LHCN-M2 (cell line): ENCODE data around the gene DLL4. TPM values are rescaled to one million over a fixed set of nuclear protein-coding genes. Genes with fewer than 3 reads are reported as not detected.

Experiments
- DNase-seq: peaks from one replicate; pipeline ENCODE4 v3.0.0-alpha.2; 2012; ENCODE audit warnings: low read depth
- polyA plus RNA-seq: library from polyadenylated mRNA; unstranded; fragments of >200 nt; gene quantifications from one replicate; pipeline ENCODE4 v1.2.1, GENCODE V29; 2012; ENCODE audit warnings: missing spikeins
- total RNA-seq: library from RNA; depleted of rRNA; stranded (reverse); fragments of >200 nt; gene quantifications from 2 replicates; pipeline ENCODE4 v1.2.3, GENCODE V29; 2014; rRNA removed

DLL4 gene
- total RNA-seq: 0.13 and 0.17 TPM in 2 replicates
- polyA plus RNA-seq: 0.16 TPM

GRCh38 chr15:40928821-40929659 lies at the start of gene DLL4:
DLL4 (plus strand) TSS chr15:40929340; CDS start chr15:40929669, 329 bp downstream.
- DNase-seq: no peak

- no peak for DNase-seq
Measured at GRCh38 chr15:40879609-40880008, 49.5 kb upstream of the DLL4 start.

GRCh38 chr15:40881351-40881750 lies 47.8 kb upstream of the DLL4 start:
- DNase-seq: no peak

- no peak for DNase-seq
Measured at GRCh38 chr15:40886586-40886985, 42.6 kb upstream of the DLL4 start.

DNA sequence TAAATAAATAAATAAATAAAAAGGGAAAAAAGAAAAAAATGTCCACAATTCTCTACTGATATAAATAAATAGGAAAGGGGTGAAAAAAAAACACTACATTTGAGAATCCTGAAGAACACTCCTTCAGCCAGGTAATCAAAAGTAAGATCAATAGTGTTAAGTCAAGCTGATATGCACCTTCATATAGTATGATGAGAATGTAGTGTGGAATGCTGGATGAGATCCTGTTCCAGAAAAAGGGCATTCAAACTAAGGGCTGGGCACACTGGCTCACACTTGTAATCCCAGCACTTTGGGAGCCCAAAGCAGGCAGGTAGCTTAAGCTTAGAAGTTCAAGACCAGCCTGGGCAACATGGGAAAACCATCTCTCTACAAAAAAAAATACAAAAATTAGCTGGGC lies 40.0 kb upstream of the DLL4 start:
- no peak for DNase-seq

DNA sequence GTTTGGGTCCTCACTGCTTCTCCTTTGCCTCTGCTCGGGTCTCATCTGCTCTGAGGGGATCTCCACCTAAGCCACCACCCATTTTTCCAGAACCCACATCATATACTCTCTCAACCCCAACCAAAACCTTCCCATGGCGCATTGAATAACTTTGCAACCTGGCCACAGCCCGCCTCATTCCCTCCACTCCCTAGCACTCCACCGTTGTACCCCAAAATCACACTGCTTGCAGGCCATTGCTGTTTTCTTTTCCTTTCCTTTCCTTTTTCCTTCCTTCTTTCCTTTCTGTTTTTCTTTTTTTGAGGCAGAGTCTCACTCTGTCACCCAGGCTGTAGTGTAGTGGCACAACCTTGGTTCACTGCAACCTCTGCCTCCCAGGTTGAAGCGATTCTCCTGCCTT lies 38.0 kb upstream of the DLL4 start:
- DNase-seq: no peak

DNA sequence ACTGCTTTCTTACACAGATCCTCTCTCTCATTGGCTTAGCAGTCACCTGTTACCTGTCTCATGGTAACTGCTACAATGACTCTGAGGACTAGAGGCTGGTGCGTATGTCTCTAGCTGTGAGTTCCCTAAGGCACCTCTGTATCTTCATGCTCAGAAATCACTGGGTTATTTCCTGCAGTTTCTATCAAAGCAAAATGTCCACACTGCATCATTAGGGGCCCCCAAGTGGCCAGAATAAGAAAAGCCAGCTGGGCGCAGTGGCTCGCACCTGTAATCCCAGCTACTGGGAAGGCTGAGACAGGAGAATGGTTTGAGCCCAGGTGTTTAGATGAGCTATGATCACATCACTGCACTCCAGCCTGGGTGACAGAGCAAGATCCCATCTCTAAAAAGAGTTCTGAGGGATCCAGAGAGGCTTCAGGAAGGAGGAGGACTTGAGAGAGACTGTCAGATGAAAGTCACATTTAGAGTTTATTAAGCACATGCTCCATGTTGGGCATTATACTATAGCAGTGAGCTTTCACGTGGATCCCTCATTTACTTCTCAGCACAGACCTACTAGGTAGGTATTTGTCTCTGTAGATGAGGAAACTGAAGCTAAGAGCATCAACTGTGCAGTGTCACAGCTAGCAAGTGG lies 37.2 kb upstream of the DLL4 start:
- DNase-seq: peak; percentile 35

DNA sequence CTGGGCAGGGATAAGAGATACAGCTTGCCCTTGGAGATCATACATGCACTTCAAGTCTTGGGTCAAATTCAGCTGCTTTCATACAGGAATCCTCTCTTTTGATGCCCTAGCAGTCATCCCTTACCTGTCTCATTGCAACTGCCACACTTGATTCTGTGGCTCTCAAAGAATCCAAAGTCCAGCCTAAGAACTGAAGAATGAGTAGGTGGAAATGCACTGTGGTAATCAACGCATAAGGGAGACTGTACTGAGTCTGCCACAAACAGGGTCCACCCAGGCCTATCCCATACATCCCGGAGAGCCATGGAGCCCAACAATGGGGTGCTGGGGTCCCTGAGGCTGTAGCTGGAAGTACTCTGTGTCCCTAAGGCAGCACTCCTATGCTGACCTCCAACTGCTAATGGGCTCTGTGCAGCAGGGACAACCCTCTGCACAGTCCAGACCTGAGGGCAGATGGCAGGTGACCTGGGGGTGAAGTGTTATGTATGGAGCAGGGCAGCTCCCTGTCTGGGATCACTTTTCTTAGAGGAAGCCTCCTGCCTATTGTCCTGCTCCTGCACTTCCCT lies 36.6 kb upstream of the DLL4 start:
- DNase-seq: no peak

DNA sequence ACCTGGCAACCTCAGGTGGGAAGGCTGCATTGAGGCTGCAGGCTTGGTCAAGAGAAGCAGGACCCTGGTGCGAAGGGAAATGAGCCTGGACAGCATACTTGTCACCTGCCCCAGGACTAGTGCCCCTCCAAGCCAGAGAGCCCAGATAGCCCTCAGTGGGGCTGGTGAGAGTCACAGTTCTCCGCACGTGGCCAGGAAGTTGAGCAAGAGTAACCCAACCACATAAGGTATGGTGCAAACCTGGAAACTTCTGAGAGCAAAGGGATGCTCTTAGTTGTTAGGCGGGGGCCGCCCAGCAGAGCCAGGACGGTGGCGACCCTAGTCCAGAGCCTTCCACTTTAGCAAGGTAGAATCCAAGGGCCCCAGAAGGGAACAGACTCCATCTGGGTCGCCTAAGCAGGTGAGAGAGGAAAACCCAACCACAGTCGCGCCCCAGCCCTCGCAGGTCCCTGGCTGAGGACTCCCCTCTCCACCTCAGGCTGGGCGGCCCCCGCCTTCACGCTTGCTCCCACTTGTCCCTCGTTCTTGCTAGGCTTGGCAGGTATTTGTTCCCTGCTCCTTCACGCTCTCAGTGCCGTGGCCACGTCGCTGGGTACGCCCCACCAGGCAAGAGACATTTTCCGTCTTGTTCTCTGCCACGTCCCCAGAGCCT lies 36.0 kb upstream of the DLL4 start:
- no peak for DNase-seq

DNA sequence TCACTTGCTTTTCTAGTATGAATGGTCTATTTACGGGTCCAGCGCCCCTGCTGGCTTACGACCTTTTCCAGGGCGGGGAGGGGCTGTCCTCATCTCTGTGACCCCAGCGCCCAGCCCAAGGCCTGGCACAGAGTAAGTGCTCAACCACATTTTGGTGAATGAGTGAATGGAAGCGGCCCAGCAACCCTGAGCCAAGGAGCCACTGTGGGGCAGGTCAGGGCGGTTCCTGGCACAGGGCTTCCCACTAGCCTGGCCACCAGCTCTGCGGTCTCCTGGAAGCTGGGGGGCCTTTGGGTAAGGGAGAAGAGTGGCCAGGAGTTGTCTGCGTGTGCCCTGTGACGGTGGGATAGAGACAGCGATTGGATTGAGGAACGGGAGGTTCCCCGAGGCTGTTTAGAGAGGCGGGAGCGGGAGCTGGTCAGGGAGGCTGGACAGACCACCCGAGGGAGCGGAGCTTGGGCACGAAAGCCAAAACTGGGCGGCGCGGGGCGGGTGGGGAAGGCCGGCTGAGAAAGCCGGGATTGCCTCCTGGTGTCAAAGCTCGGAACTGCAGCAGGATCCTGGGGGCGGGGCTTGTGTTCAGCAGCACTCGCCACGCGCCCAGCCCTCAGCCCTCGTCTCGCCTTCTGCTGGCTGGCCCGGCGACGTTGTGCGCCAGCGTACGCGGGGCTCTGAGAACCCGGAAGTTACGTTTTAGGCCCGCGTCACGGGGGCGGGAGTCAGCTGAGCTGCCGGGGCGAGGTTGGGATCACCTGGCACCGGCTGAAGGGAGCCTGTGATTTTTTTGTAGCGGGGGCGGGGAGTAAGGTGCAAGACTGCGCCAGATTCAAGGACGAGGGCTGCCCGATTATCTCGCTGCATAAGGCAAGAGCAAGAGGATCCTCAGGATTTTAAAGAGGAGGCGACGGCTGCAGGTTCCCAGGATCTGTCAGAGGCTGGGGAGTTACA lies 35.1 kb upstream of the DLL4 start, which contains the start of gene VPS18:
TSS of gene VPS18 (plus strand) at position 718 of the 948 bp plus-strand sequence. CDS start 319 bp downstream, outside the sequence.
- DNase-seq: peak; percentile 93

GRCh38 chr15:40894681-40895448 lies 34.3 kb upstream of the DLL4 start:
- peak; percentile 86 for DNase-seq

- no peak for DNase-seq
Measured at GRCh38 chr15:40899536-40900207, 29.5 kb upstream of the DLL4 start.

DNA sequence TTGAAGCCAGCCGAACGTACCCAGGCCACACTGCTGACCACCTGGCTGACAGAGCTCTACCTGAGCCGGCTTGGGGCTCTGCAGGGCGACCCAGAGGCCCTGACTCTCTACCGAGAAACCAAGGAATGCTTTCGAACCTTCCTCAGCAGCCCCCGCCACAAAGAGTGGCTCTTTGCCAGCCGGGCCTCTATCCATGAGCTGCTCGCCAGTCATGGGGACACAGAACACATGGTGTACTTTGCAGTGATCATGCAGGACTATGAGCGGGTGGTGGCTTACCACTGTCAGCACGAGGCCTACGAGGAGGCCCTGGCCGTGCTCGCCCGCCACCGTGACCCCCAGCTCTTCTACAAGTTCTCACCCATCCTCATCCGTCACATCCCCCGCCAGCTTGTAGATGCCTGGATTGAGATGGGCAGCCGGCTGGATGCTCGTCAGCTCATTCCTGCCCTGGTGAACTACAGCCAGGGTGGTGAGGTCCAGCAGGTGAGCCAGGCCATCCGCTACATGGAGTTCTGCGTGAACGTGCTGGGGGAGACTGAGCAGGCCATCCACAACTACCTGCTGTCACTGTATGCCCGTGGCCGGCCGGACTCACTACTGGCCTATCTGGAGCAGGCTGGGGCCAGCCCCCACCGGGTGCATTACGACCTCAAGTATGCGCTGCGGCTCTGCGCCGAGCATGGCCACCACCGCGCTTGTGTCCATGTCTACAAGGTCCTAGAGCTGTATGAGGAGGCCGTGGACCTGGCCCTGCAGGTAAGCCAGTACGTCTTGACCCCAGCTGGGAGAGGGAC lies 28.7 kb upstream of the DLL4 start:
- DNase-seq: no peak

DNA sequence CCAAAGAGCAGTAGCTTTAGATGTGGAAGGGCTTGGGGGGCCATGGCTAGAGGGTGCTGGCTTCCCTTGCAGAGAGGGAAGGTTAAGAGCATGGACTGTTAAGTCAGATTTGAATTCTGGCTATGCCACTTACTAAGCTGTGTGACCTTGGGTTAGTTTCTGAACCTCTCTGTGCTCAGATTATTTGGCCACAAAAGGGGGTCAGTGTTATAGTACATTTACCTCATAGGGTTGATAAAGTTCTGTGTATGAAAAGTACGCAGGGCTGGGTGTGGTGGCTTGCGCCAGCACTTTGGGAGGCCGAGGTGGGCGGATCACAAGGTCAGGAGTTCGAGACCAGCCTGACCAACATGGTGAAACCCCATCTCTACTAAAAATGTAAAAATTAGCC lies 28.1 kb upstream of the DLL4 start:
- DNase-seq: no peak

DNA sequence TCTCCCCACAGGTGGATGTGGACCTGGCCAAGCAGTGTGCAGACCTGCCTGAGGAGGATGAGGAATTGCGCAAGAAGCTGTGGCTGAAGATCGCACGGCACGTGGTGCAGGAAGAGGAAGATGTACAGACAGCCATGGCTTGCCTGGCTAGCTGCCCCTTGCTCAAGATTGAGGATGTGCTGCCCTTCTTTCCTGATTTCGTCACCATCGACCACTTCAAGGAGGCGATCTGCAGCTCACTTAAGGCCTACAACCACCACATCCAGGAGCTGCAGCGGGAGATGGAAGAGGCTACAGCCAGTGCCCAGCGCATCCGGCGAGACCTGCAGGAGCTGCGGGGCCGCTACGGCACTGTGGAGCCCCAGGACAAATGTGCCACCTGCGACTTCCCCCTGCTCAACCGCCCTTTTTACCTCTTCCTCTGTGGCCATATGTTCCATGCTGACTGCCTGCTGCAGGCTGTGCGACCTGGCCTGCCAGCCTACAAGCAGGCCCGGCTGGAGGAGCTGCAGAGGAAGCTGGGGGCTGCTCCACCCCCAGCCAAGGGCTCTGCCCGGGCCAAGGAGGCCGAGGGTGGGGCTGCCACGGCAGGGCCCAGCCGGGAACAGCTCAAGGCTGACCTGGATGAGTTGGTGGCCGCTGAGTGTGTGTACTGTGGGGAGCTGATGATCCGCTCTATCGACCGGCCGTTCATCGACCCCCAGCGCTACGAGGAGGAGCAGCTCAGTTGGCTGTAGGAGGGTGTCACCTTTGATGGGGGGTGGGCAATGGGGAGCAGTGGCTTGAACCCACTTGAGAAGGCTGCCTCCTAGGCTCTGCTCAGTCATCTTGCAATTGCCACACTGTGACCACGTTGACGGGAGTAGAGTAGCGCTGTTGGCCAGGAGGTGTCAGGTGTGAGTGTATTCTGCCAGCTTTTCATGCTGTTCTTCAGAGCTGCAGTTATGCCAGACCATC lies 26.3 kb upstream of the DLL4 start:
- no peak for DNase-seq

GRCh38 chr15:40904552-40905201 lies 24.5 kb upstream of the DLL4 start:
- DNase-seq: no peak
